Stomach (tissue), 9 donors: ENCODE data around the gene FITM1. TPM values are rescaled to one million over a fixed set of nuclear protein-coding genes. Genes with fewer than 3 reads are reported as not detected.
"Not testable (repeated sequence)": the region's sequence is repeated elsewhere in the genome, so short reads cannot be mapped to it uniquely, and the experiment has no call there.

ENCODE experiments used
- DNase-seq, 2 donors: peaks; one replicate each; pipeline versions ENCODE4 v3.0.0 to v3.0.0-alpha.2; 2013 to 2019
- H3K27ac ChIP-seq, 5 donors: fragments of 200-600 bp in 4 of 5; sonication (generic) in 4 of 5; one replicate each; pipeline ENCODE4 v1.5.1; 2013 to 2019; ENCODE audit warnings: mild to moderate bottlenecking in 1 of 5, moderate library complexity in 1 of 5
- H3K27me3 ChIP-seq, 3 donors: fragments of 200-600 bp; sonication (generic); one replicate each; pipeline ENCODE4 v1.5.1; 2017 to 2019; ENCODE audit warnings: mixed run types in 1 of 3
- H3K36me3 ChIP-seq, 4 donors: fragments of 200-600 bp; sonication (generic); 1 replicate in 3 of 4; 2 replicates in 1 of 4; pipeline ENCODE4 v1.5.1; 2016 to 2019
- H3K4me1 ChIP-seq, 4 donors: fragments of 200-600 bp; sonication (generic); one replicate each; pipeline ENCODE4 v1.5.1; 2016 to 2019
- H3K4me3 ChIP-seq, 4 donors: fragments of 200-600 bp; sonication (generic) in 3 of 4; one replicate each; pipeline ENCODE4 v1.5.1; 2016 to 2019; ENCODE audit warnings: mild to moderate bottlenecking in 1 of 4
- H3K9me3 ChIP-seq, 4 donors: fragments of 200-600 bp; sonication (generic); one replicate each; pipeline ENCODE4 v1.5.1; 2016 to 2019
- CTCF ChIP-seq, 7 experiments: fragments of 450-650 bp in 4 of 7; fragments of 200-600 bp in 3 of 7; sonication (generic) in 3 of 7; IDR thresholded peaks; one replicate each; pipeline ENCODE4 v1.5.1; 2016 to 2019; ENCODE audit warnings: antibody characterized with exemption in 7 of 7, control low read depth in 2 of 7, mild to moderate bottlenecking in 1 of 7
- EP300 ChIP-seq: sonication (generic); formaldehyde crosslinking; IDR thresholded peaks from one replicate; pipeline ENCODE4 v1.6.1; 2017; ENCODE audit warnings: antibody characterized with exemption
- POLR2A ChIP-seq, 4 donors: fragments of 450-650 bp; IDR thresholded peaks; one replicate each; pipeline ENCODE4 v1.6.1; 2016; ENCODE audit warnings: antibody characterized with exemption in 4 of 4, control low read depth in 2 of 4, mild to moderate bottlenecking in 1 of 4, moderate library complexity in 1 of 4
- POLR2AphosphoS5 ChIP-seq, 3 donors: sonication (generic); formaldehyde crosslinking; IDR thresholded peaks; one replicate each; pipeline ENCODE4 v1.6.1; 2016; ENCODE audit warnings: antibody characterized with exemption in 3 of 3
- WGBS, 5 donors: extraction: QIAGEN DNeasy Blood & Tissue Kit in 3 of 5; methylation state at CpG; one replicate each; pipeline versions ENCODE4 v1.1.5 to v1.1.7; 2013 to 2018; 5-methylcytosine and 5-hydroxymethylcytosine counted together
- intact Hi-C: fragments of 100-400 bp; cut with DNase I; formaldehyde crosslinking; loops from one replicate; pipeline ENCODE4 v1.15.1; 2023; ENCODE audit warnings: low total_unique reads
- polyA plus RNA-seq, 3 donors: library from polyadenylated mRNA; stranded (reverse); fragments of 200-250 nt; gene quantifications; one replicate each; pipeline ENCODE4 v1.2.3, GENCODE V29; 2013
- total RNA-seq, 5 donors: library from RNA; depleted of rRNA; stranded (reverse); fragments of >200 nt; gene quantifications; one replicate each; pipeline versions ENCODE4 v1.1.0 to v1.2.3, GENCODE V29; 2014 to 2016
- donor health status: healthy with polysubstance abuse.
- donor health status: Bipolar disorder and iron deficiency.
- donor health status: healthy.

Gene FITM1
- total and polyA plus RNA-seq, 8 donors = 0.87 to 80.5 (median 2.2) TPM; not detected in 3

GRCh38 chr14:24102357-24103048, 28.0 kb upstream of the FITM1 start:
- 69 to 87% (median 81%) methylated on average over 7 of the region's 7 CpGs for WGBS, 5 donors
- DNase-seq = no peak
- H3K27ac ChIP-seq = no peak overlapping the region
- H3K4me1 ChIP-seq = peaks cover 0 to 7% (median 6%) of the 10 kb centered on the region in 4 donors
- H3K36me3 ChIP-seq = peaks cover 0 to 60% (median 47%) of the 10 kb centered on the region in 4 donors
- H3K9me3 ChIP-seq = no peaks in the 10 kb centered on the region
- intact Hi-C loops = loop anchor here (10.0 kb wide), 1 partner anchor 48 kb away; the partner anchor contains the start of gene CARMIL3
- TF ChIP-seq POLR2A (IDR thresholded peaks at IDR 0.05) (no peak), EP300 (no peak), CTCF (IDR thresholded peaks at IDR 0.05) (no peak), POLR2AphosphoS5 (IDR thresholded peaks at IDR 0.05) (no peak)
- H3K27me3 ChIP-seq = no peaks in the 10 kb centered on the region
- H3K4me3 ChIP-seq = no peak overlapping the region

GRCh38 chr14:24103451-24103850, 27.0 kb upstream of the FITM1 start:
- DNase-seq = no peak
- TF ChIP-seq CTCF (IDR thresholded peaks at IDR 0.05) (no peak), POLR2A (IDR thresholded peaks at IDR 0.05) (no peak), POLR2AphosphoS5 (IDR thresholded peaks at IDR 0.05) (no peak), EP300 (no peak)
- no peak overlapping the region for H3K4me3 ChIP-seq
- H3K9me3 ChIP-seq = no peaks in the 10 kb centered on the region
- peaks cover 0 to 53% (median 40%) of the 10 kb centered on the region in 4 donors for H3K36me3 ChIP-seq
- no peaks in the 10 kb centered on the region for H3K27me3 ChIP-seq
- H3K4me1 ChIP-seq = peaks cover 0 to 10% (median 6%) of the 10 kb centered on the region in 4 donors
- H3K27ac ChIP-seq = no peak overlapping the region
- WGBS, 5 donors = 93 to 97% (median 95%) methylated on average over 12 to 13 of the region's 13 CpGs
- intact Hi-C loops = loop anchor here (10.0 kb wide), 1 partner anchor 49 kb away; the partner anchor contains the start of gene CARMIL3

- not testable (repeated sequence) for H3K27me3 ChIP-seq, H3K27ac ChIP-seq, DNase-seq, H3K4me3 ChIP-seq, H3K9me3 ChIP-seq
- Histone ChIP-seq H3K36me3 (peaks cover 0 to 31% (median 20%) of the 10 kb centered on the region in 4 donors), H3K4me1 (peaks cover 5 to 15% (median 8%) of the 10 kb centered on the region in 4 donors)
- 84 to 93% (median 91%) methylated on average over 8 of the region's 8 CpGs for WGBS, 5 donors
- intact Hi-C loops = loop anchor here (10.0 kb wide), 1 partner anchor 51 kb away; the partner anchor contains the start of gene CARMIL3
Observed at GRCh38 chr14:24105609-24106239, 24.7 kb upstream of the FITM1 start.

- no peaks in the 10 kb centered on the region for H3K9me3 ChIP-seq
- no peak for DNase-seq
- no peak overlapping the region for H3K4me3 ChIP-seq
- intact Hi-C loops = loop anchor here (10.0 kb wide), 1 partner anchor 52 kb away; the partner anchor contains the start of gene CARMIL3
- TF ChIP-seq EP300 (no peak), CTCF (IDR thresholded peaks at IDR 0.05) (no peak), POLR2A (IDR thresholded peaks at IDR 0.05) (no peak), POLR2AphosphoS5 (IDR thresholded peaks at IDR 0.05) (no peak)
- 67 to 79% (median 74%) methylated on average over 4 of the region's 4 CpGs for WGBS, 5 donors
- peaks cover 5 to 19% (median 13%) of the 10 kb centered on the region in 4 donors for H3K4me1 ChIP-seq
- no peaks in the 10 kb centered on the region for H3K27me3 ChIP-seq
- H3K27ac ChIP-seq = no peak overlapping the region
- H3K36me3 ChIP-seq = peaks cover 0 to 22% (median 16%) of the 10 kb centered on the region in 4 donors
Observed at GRCh38 chr14:24106672-24107271, 23.7 kb upstream of the FITM1 start.
